GM12801 (cell line): ENCODE results near the gene GPR161.

ENCODE experiments used
- TF ChIP-seq, protein P1 (sequence below): IDR thresholded peaks from one replicate; pipeline ENCODE4 v1.5.1; 2011; ENCODE audit warnings: control low read depth; ENCODE audit not compliant: insufficient read length; ENCODE audit errors: extremely low read depth

Gene GPR161

DNA sequence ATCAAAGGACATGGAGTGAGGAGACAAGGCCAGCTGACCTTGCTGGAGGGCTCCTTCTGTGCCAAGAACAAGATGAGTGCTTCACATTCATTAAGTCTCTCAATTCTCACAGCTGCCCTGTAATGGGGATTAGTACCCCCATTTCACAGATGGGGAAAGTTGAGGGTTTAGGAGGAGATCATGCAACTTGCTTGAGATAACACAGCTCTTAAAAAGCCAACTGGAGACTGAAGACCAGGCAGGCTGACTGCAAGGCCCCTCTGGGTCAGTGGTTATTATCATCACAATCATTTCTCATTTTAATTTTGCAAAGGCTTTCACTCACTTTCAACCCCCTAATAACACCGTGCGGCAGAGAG is 46.8 kb downstream of the GPR161 start:
- TF ChIP-seq, protein P1, sequence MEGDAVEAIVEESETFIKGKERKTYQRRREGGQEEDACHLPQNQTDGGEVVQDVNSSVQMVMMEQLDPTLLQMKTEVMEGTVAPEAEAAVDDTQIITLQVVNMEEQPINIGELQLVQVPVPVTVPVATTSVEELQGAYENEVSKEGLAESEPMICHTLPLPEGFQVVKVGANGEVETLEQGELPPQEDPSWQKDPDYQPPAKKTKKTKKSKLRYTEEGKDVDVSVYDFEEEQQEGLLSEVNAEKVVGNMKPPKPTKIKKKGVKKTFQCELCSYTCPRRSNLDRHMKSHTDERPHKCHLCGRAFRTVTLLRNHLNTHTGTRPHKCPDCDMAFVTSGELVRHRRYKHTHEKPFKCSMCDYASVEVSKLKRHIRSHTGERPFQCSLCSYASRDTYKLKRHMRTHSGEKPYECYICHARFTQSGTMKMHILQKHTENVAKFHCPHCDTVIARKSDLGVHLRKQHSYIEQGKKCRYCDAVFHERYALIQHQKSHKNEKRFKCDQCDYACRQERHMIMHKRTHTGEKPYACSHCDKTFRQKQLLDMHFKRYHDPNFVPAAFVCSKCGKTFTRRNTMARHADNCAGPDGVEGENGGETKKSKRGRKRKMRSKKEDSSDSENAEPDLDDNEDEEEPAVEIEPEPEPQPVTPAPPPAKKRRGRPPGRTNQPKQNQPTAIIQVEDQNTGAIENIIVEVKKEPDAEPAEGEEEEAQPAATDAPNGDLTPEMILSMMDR, result no peak

- TF ChIP-seq, protein P1, result no peak
These were observed 47.3 kb downstream of the GPR161 start for GRCh38 chr1:168089326-168089978.

- TF ChIP-seq, protein P1, result no peak
These were observed 48.0 kb downstream of the GPR161 start for GRCh38 chr1:168088511-168089325.

GRCh38 chr1:168087696-168088095 is 49.0 kb downstream of the GPR161 start:
- TF ChIP-seq, protein P1, result no peak

DNA sequence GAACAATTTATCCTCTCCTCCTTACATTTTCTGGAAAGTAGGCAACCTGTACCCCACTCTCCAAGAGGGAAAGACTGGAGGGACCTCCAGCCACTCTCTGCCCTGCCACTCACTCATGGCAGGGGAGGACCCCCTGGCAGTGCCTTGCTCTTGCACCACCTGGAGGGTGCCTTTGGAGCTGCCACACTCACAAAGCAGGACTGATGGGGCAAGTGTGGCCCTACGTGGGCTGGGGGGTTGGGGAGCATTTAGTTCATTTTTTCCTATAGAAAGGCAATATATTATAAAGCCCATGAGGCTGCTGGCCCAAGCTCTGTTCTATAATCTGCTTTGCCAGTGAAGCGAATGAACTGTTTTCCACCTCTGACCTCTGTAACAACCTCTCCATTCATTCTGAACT is 50.3 kb downstream of the GPR161 start:
- TF ChIP-seq, protein P1, result no peak

- TF ChIP-seq, protein P1, result no peak
These were observed 51.3 kb downstream of the GPR161 start for GRCh38 chr1:168085401-168085872.

DNA sequence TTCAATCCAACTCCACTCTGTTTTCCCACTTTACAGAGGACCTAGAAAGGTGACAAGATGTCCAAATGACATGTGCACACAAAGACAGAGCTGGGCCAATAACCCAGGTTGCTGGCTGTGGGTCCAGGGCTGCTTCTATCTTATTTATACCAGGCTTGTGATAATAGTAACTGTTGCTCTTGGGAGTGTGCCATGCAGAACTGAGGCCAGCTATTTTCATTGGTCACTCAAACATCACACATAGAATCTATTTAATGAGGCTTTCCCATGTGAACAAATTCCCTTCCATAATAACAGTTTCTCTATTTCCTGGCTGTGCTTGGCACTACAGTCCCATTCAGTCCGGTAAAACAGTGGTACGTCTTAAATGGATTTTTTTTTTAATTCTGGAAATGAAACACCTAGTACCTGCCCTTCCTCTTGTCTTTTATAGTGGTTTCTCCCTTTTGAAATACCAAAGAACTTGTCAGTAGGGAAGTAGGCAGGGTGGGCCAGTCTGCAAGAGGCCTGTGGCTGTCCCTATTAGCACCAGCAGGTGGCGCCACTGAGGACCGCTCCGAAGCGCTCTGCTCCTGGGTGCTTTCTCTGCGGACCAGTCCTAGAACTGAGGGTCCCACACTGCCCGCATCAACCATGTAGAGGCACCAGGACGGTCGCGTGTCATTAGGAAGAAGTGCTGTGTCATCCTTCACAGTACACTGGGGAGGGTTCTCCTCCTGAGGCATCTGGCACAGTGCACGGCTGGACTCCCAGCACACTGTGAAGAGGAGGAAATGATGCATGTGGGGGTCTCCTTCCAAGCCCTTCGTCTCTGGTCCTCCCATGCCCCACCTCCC is 52.1 kb downstream of the GPR161 start:
- TF ChIP-seq, protein P1, result no peak
